HL-60/S4 (cell line): ENCODE results near the gene GSTA5.
"Not testable (repeated sequence)": the region's sequence is repeated elsewhere in the genome, so short reads cannot be mapped to it uniquely, and the experiment has no call there.

Experiments used
- in situ Hi-C: fragments of 300-500 bp; cut with MboI; formaldehyde crosslinking; loops from 2 replicates; pipeline ENCODE4 v1.14.3; 2022; ENCODE audit warnings: low sequenced_read_pairs

The GSTA5 gene

GRCh38 chr6:52839124-52840055 lies 1.2 kb downstream of the GSTA5 start:
- in situ Hi-C loops, result no loop called here

- in situ Hi-C loops, result no loop called here
Observed at GRCh38 chr6:52834481-52834880, 6.1 kb downstream of the GSTA5 start.

DNA sequence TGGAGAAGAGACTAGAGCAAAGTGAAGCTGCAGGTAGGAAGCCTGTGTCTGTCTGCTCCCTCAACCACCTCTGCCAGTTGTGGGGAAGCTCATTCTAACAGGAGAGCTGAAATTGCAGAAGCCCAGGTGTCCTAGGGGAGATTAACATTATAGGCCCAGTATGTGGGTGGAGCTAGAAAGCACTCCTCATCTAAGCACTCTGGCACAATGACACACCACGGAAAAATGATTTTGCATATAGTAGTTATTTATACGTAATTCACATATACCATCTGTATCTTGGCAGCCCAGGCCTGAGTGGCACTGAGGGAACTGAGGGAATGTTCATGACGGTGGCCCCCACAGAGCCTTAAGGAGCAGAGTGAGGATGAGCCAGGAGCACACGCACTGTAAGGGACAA lies 9.7 kb downstream of the GSTA5 start:
- in situ Hi-C loops, result not testable (repeated sequence)

DNA sequence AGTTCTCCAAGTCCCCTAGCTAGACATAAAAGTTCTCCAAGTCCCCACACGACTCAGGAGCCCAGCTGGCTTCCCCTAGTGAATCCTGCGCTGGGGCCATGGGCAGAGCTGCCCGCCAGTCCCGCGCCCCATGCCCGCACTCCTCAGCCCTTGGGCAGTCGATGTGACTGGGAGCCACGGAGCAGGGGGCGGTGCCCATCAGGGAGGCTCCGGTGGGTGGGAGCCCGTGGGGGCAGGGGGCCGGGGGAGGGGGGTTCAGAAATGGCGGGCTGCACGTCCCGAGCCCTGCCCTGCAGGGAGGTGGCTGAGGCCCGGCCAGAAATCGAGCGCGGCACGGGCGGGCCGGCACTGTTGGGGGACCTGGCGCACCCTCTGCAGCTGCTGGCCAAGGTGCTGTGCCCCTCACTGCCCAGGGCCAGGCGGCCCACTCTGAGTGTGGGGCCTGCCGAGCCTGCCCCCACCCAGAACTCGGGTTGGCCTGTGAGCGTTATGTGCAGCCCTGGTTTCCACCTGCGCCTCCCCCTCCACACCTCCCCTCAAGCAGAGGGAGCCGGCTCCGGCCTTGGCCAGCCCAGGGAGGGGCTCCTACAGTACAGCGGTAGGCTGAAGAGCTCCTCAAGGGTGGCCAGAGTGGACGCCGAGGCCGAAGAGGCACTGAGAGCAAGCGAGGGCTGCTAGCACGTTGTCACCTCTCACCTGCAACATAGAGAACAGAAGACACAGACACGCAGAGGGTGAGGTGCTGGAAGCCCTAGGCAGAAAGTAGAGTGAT lies 11.4 kb downstream of the GSTA5 start:
- in situ Hi-C loops, result loop anchor here (5.0 kb wide), 1 partner anchor 42 kb away; no protein-coding TSS in a partner anchor

- in situ Hi-C loops, result loop anchor here (5.0 kb wide), 1 partner anchor 41 kb away; no protein-coding TSS in a partner anchor
Observed at GRCh38 chr6:52828621-52829020, 12.0 kb downstream of the GSTA5 start.

- in situ Hi-C loops, result loop anchor here (5.0 kb wide), 1 partner anchor 40 kb away; no protein-coding TSS in a partner anchor
Observed at GRCh38 chr6:52827073-52827783, 13.4 kb downstream of the GSTA5 start.

DNA sequence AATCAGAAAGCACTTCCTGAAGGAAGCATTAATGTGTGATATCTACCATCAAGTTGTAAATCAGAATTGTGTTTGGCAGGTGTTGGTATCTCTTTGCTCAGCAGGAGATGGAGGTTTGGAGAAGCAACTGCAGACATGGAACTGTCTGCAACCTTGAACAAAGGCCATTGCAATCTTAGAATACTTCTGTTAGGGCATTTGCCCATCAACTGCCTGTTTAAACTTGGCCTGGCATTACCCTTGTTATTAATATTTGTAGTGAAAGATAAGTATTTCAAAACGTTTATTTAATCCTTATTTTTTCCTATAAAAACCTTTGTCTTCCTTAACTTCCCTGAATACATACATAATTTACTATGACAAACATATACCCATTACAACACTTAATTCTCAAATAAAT lies 14.1 kb downstream of the GSTA5 start:
- in situ Hi-C loops, result loop anchor here (5.0 kb wide), 1 partner anchor 39 kb away; no protein-coding TSS in a partner anchor

DNA sequence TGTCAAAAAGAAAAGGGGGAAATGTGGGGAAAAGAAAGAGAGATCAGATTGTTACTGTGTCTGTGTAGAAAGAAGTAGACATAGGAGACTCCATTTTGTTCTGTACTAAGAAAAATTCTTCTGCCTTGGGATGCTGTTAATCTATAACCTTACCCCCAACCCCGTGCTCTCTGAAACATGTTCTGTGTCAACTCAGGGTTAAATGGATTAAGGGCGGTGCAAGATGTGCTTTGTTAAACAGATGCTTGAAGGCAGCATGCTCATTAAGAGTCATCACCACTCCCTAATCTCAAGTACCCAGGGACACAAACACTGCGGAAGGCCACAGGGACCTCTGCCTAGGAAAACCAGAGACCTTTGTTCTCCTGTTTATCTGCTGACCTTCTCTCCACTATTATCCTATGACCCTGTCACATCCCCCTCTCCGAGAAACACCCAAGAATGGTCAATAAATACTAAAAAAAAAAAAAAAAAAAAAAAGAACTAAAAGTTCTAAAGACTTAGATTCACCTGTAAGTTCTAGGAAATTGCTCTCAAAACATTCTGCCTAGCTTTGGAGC lies 14.6 kb downstream of the GSTA5 start:
- in situ Hi-C loops, result loop anchor here (5.0 kb wide), 1 partner anchor 39 kb away; no protein-coding TSS in a partner anchor

DNA sequence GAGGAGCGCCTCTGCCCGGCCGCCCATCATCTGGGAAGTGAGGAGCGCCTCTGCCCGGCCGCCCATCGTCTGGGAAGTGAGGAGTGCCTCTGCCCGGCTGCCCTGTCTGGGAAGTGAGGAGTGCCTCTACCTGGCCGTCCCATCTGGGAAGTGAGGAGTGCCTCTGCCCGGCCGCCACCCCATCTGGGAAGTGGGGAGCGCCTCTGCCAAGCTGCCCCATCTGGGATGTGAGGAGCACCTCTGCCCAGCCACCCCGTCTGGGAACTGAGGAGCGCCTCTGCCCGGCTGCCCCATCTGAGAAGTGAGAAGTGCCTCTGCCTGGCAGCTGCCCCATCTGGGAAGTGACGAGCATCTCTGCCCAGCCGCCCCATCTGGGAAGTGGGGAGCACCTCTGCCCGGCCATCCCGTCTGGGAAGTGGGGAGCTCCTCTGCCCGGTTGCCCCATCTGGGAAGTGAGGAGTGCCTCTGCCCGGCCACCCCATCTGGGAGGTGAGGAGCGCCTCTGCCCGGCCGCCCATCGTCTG lies 15.3 kb downstream of the GSTA5 start:
- in situ Hi-C loops, result loop anchor here (5.0 kb wide), 1 partner anchor 38 kb away; no protein-coding TSS in a partner anchor

- in situ Hi-C loops, result no loop called here
Observed at GRCh38 chr6:52821842-52822241, 18.8 kb downstream of the GSTA5 start.

- in situ Hi-C loops, result no loop called here
Observed at GRCh38 chr6:52820198-52820597, 20.4 kb downstream of the GSTA5 start.

DNA sequence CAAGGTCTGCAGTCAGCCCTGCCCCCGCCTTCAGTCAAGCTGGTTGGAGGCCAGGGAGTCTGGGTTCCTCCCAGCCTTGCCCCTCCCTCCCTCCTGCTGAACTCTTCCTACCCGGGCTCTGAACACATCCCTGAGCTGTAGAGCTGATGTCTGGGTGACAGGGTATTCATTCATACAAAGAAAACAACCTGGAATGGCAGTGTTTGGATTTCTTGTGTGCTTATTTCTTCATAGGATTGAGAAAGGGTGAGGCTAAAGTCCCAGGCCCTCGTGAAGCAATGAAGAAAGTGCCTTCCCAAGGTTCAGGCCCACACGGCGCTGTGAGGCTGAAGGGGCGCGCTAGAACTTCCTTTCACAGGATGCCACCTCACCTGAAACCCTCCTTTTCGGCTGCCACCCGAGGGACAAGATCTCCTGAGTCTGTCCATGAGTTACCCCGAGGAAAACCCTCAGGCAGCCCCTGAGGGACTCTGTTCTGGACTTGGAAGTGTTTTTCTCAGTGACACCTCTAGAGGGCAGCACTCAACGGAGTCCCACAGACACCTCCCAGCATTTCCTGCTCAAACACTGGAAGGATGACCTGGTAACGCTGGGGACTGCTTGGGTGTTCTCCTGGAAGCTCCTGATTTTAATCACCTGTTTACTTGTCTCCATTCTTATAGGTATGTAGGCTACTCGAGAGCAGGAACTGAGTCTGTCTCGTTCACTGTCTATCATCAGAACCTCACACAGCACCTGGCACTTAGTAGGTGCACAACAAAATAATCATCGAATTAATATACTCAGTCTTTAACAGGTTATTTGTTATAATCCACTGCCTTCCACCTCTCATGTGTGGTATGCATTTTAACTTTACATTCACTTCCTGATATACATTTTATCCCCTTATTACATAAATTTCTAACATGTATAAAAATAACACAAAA lies 25.2 kb downstream of the GSTA5 start:
- in situ Hi-C loops, result no loop called here

- in situ Hi-C loops, result not testable (repeated sequence)
Observed at GRCh38 chr6:52814545-52814944, 26.1 kb downstream of the GSTA5 start.

- in situ Hi-C loops, result not testable (repeated sequence)
Observed at GRCh38 chr6:52809777-52810176, 30.8 kb downstream of the GSTA5 start.

- in situ Hi-C loops, result no loop called here
Observed at GRCh38 chr6:52808660-52809059, 32.0 kb downstream of the GSTA5 start.

GRCh38 chr6:52803668-52804255 lies 36.9 kb downstream of the GSTA5 start, which contains the start of gene GSTA1:
Gene GSTA1, minus strand, starts transcription at chr6:52803816. Its CDS starts 4,549 bp downstream, at chr6:52799267.
- in situ Hi-C loops, result not testable (repeated sequence)

- in situ Hi-C loops, result no loop called here
Observed at GRCh38 chr6:52802806-52803205, 37.8 kb downstream of the GSTA5 start.

GRCh38 chr6:52801188-52801841 lies 39.3 kb downstream of the GSTA5 start:
- in situ Hi-C loops, result no loop called here
